Peyer's patch (tissue), 4 donors: Measurements from ENCODE around the gene ZBTB20. TPM values are rescaled to one million over a fixed set of nuclear protein-coding genes. Genes with fewer than 3 reads are reported as not detected.
"Not testable (repeated sequence)": the region's sequence is repeated elsewhere in the genome, so short reads cannot be mapped to it uniquely, and the experiment has no call there.

ENCODE experiments used
- DNase-seq, 3 donors: peaks; one replicate each; pipeline ENCODE4 v3.0.0-alpha.2; 2017 to 2019
- H3K27ac ChIP-seq, 4 donors: fragments of 200-600 bp; sonication (generic); one replicate each; pipeline ENCODE4 v1.5.1; 2016 to 2019
- H3K27me3 ChIP-seq, 2 donors: fragments of 200-600 bp; sonication (generic); one replicate each; pipeline ENCODE4 v1.5.1; 2019
- H3K36me3 ChIP-seq, 3 donors: fragments of 200-600 bp; sonication (generic); one replicate each; pipeline ENCODE4 v1.5.1; 2016 to 2019
- H3K4me1 ChIP-seq, 4 donors: fragments of 200-600 bp; sonication (generic); one replicate each; pipeline ENCODE4 v1.5.1; 2016 to 2019
- H3K4me3 ChIP-seq, 4 donors: fragments of 200-600 bp; sonication (generic); 1 replicate in 3 of 4; 2 replicates in 1 of 4; pipeline ENCODE4 v1.5.1; 2016 to 2019; ENCODE audit warnings: mild to moderate bottlenecking in 1 of 4
- H3K9me3 ChIP-seq, 4 donors: fragments of 200-600 bp; sonication (generic); one replicate each; pipeline ENCODE4 v1.5.1; 2016 to 2019; ENCODE audit warnings: mild to moderate bottlenecking in 1 of 4
- POLR2A ChIP-seq, 2 donors: fragments of 450-650 bp; IDR thresholded peaks; one replicate each; pipeline ENCODE4 v1.5.1; 2017; ENCODE audit warnings: antibody characterized with exemption in 2 of 2, mild to moderate bottlenecking in 2 of 2, moderate library complexity in 2 of 2
- total RNA-seq, 4 donors: library from RNA; depleted of rRNA; stranded (reverse); fragments of >200 nt; gene quantifications; one replicate each; pipeline ENCODE4 v1.1.0, GENCODE V29; 2016
- TF ChIP-seq, protein P1 (sequence below), 6 experiments: fragments of 450-650 bp in 4 of 6; fragments of 200-600 bp in 2 of 6; sonication (generic) in 1 of 6; IDR thresholded peaks; one replicate each; pipeline ENCODE4 v1.5.1; 2017 to 2019; ENCODE audit warnings: antibody characterized with exemption in 6 of 6, mild to moderate bottlenecking in 3 of 6, moderate library complexity in 1 of 6

Gene ZBTB20
- total RNA-seq, 4 donors from 2014 or later = 19.6 to 135 (median 57.2) TPM

DNA sequence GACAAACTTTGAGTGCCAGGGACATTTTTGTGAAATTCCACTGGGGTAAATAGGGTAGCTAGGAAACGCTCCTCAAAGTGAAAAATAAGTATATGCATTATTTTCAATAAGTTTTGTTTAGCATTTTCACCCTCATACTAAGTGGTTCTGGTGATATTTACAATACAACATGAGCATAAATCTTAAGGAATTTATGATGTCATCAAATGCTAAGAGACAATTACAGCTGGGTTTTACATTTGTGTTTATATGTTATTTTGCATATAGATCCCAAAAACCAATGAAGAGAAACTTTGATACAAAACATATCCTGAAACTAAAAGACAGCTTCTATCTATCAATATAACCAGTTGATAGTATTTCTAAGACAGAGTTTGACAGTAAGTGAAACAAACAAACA, 323.1 kb downstream of the ZBTB20 start:
- H3K4me3 ChIP-seq = no peak overlapping the region

DNA sequence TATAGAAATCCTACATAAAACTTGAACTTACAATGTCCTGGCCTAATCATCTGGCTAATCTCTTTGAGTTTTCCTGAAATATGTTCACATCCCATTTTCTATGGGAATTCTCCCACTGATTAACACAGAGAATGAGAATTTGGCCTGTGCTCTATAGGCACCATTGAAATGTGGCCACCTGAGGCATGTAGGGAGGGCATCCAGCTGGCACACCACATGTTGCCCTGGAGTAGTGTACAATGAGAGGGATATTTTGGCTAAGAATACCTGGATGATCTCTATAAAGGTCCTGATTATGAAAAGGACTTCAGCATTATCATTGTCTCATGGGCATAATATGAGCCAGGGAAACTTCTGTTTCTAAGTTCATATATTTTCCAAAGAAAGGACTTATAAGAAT, 324.0 kb downstream of the ZBTB20 start:
- H3K4me1 ChIP-seq = no peaks in the 10 kb centered on the region
- no peaks in the 10 kb centered on the region for H3K27me3 ChIP-seq
- H3K9me3 ChIP-seq = no peaks in the 10 kb centered on the region
- no peak overlapping the region for H3K27ac ChIP-seq
- TF ChIP-seq, protein P1, sequence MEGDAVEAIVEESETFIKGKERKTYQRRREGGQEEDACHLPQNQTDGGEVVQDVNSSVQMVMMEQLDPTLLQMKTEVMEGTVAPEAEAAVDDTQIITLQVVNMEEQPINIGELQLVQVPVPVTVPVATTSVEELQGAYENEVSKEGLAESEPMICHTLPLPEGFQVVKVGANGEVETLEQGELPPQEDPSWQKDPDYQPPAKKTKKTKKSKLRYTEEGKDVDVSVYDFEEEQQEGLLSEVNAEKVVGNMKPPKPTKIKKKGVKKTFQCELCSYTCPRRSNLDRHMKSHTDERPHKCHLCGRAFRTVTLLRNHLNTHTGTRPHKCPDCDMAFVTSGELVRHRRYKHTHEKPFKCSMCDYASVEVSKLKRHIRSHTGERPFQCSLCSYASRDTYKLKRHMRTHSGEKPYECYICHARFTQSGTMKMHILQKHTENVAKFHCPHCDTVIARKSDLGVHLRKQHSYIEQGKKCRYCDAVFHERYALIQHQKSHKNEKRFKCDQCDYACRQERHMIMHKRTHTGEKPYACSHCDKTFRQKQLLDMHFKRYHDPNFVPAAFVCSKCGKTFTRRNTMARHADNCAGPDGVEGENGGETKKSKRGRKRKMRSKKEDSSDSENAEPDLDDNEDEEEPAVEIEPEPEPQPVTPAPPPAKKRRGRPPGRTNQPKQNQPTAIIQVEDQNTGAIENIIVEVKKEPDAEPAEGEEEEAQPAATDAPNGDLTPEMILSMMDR (IDR thresholded peaks at IDR 0.05) = no peak
- no peak overlapping the region for H3K4me3 ChIP-seq
- H3K36me3 ChIP-seq = no peaks in the 10 kb centered on the region
- no peak for DNase-seq

More for the DNA sequence above, 323.1 kb downstream of the ZBTB20 start:
- Histone ChIP-seq H3K9me3 (no peaks in the 10 kb centered on the region), H3K27me3 (no peaks in the 10 kb centered on the region), H3K4me1 (no peaks in the 10 kb centered on the region), H3K36me3 (no peaks in the 10 kb centered on the region), H3K27ac (no peak overlapping the region)
- TF ChIP-seq POLR2A (IDR thresholded peaks at IDR 0.05) = no peak
- TF ChIP-seq, protein P1 (IDR thresholded peaks at IDR 0.05) = no peak
- DNase-seq = no peak

DNA sequence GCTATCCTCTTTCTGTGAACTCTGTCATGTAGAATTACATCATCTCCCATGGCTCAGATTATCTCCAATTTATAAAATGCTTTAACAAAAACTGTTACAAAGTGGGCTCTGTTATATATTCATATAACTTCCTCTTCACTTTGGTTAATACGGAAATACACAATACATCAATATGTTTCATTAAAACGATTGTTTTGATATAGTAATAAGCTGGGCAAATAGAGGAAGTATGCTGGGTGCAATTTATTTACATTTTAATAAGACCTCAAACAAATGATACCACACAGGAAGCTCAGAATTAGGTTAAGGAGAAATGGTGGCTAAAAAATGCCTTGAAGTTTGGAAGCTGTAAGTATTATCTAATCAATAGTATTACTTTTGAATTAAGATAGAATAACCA, 331.0 kb downstream of the ZBTB20 start:
- TF ChIP-seq, protein P1 (IDR thresholded peaks at IDR 0.05) = no peak
- TF ChIP-seq POLR2A (IDR thresholded peaks at IDR 0.05) = no peak
- no peak overlapping the region for H3K4me3 ChIP-seq
- no peak for DNase-seq
- H3K27ac ChIP-seq = no peak overlapping the region
- H3K4me1 ChIP-seq = no peaks in the 10 kb centered on the region
- no peaks in the 10 kb centered on the region for H3K36me3 ChIP-seq
- H3K9me3 ChIP-seq = no peaks in the 10 kb centered on the region
- no peaks in the 10 kb centered on the region for H3K27me3 ChIP-seq

DNA sequence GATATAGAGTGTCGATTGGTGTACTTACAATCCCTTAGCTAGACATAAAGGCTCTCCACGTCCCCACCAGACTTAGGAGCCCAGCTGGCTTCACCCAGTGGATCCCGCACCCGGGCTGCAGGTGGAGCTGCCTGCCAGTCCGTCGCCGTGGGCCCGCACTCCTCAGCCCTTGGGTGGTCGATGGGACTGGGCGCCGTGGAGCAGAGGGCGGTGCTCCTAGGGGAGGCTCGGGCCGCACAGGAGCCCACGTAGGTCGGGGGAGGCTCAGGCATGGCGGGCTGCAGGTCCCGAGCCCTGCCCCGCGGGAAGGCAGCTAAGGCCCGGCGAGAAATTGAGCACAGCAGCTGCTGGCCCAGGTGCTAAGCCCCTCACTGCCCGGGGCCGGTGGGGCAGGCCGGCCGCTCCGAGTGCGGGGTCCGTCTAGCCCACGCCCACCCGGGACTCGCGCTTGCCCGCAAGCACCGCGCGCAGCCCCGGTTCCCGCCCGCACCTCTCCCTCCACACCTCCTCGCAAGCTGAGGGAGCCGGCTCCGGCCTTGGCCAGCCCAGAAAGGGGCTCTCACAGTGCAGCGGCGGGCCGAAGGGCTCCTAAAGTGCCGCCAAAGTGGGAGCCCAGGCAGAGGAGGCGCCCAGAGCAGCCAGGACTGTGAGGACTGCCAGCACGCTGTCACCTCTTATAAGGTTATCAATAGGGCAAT, 334.4 kb downstream of the ZBTB20 start:
- not testable (repeated sequence) for DNase-seq, H3K27ac ChIP-seq, H3K9me3 ChIP-seq, H3K36me3 ChIP-seq, H3K27me3 ChIP-seq, H3K4me1 ChIP-seq, H3K4me3 ChIP-seq

DNA sequence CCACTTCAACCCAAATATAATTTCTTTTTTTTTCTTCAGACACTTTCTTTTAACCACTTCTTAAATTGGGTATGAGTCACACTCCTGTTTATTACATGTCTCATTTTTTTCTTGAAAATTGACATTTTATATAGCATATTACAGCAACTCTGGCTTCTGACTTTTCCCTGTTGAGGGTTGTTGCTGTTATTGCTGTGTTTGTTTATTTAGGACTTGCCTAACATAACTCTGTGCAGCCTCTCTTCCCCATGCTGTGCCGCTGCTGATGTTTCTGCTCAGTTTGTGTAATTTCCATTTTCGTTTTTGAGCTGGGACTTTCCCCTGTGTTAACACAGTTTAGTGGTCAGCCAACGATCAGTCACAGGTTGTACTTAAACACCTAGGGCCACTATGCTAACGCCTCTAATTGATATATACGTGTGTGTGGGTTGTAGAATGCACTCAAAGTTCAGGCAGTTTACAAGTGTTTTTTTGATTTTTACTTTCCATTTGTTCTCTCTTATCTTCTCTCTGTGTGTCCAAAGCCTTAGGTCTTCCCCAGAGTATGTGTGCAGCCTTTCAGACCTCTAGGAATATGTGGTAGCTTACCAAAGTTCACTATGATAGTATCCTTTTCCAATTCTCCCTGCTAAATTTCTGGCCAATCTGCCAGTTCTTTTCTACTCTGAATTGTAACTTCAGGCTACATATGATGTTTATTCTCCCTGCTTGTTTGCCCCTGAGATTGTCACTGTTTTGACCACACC, 337.2 kb downstream of the ZBTB20 start:
- TF ChIP-seq, protein P1 (IDR thresholded peaks at IDR 0.05) = no peak
- no peak for TF ChIP-seq POLR2A (IDR thresholded peaks at IDR 0.05)
- no peaks in the 10 kb centered on the region for H3K27me3 ChIP-seq
- H3K36me3 ChIP-seq = no peaks in the 10 kb centered on the region
- H3K9me3 ChIP-seq = no peaks in the 10 kb centered on the region
- no peak overlapping the region for H3K27ac ChIP-seq
- no peak overlapping the region for H3K4me3 ChIP-seq
- no peak for DNase-seq
- H3K4me1 ChIP-seq = no peaks in the 10 kb centered on the region

DNA sequence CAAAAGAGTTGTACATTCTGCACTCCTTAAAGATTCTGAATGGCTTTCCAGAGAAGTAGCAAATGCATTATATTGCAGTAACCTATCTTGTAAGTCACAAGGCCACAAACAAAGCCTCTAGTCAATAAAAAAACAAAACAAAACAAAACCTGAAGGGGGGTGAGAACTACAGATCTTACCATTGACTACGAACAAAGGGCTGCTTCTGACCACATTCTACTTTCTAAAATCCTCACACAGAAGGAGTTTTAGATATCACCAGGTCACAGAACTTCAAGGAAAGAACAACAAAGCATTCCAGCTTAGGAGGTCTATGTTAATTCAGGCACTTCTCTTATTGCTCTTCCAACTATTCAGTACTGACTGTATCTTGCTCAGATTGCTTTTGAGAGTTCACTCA, 343.0 kb downstream of the ZBTB20 start:
- Histone ChIP-seq H3K27me3 (no peaks in the 10 kb centered on the region), H3K4me3 (no peak overlapping the region), H3K9me3 (no peaks in the 10 kb centered on the region), H3K27ac (no peak overlapping the region), H3K36me3 (no peaks in the 10 kb centered on the region), H3K4me1 (no peaks in the 10 kb centered on the region)
- DNase-seq = no peak
- no peak for TF ChIP-seq POLR2A (IDR thresholded peaks at IDR 0.05)
- TF ChIP-seq, protein P1 (IDR thresholded peaks at IDR 0.05) = no peak
